Breast epithelium (tissue), 4 donors: ENCODE measurements around the gene TIMM44. TPM values are rescaled to one million over a fixed set of nuclear protein-coding genes. Genes with fewer than 3 reads are reported as not detected.

Source experiments
- DNase-seq, 2 donors: peaks; one replicate each; pipeline ENCODE4 v3.0.0-alpha.2; 2019; ENCODE audit warnings: low spot score in 2 of 2
- H3K27ac ChIP-seq, 2 donors: fragments of 200-600 bp; sonication (generic) in 1 of 2; one replicate each; pipeline ENCODE4 v1.5.1; 2016 to 2019; ENCODE audit warnings: mild to moderate bottlenecking in 1 of 2
- H3K27me3 ChIP-seq, 2 donors: fragments of 200-600 bp; sonication (generic) in 1 of 2; one replicate each; pipeline versions ENCODE4 v1.5.1 to v1.6.0; 2017 to 2019; ENCODE audit warnings: control low read depth in 1 of 2, mild to moderate bottlenecking in 1 of 2
- H3K36me3 ChIP-seq: fragments of 200-600 bp; one replicate; pipeline ENCODE4 v1.5.1; 2019
- H3K4me1 ChIP-seq, 2 donors: fragments of 200-600 bp; sonication (generic); one replicate each; pipeline ENCODE4 v1.5.1; 2016 to 2019; ENCODE audit warnings: control low read depth in 1 of 2
- H3K4me3 ChIP-seq, 3 donors: fragments of 200-600 bp; sonication (generic); 1 replicate in 2 of 3; 2 replicates in 1 of 3; pipeline ENCODE4 v1.5.1; 2016 to 2019; ENCODE audit warnings: mild to moderate bottlenecking in 3 of 3, moderate library complexity in 2 of 3
- H3K9me3 ChIP-seq, 2 donors: fragments of 200-600 bp; sonication (generic) in 1 of 2; one replicate each; pipeline ENCODE4 v1.5.1; 2016 to 2019; ENCODE audit warnings: control low read depth in 1 of 2
- CTCF ChIP-seq, 3 donors: fragments of 450-650 bp; IDR thresholded peaks; one replicate each; pipeline ENCODE4 v1.5.1; 2016 to 2017; ENCODE audit warnings: antibody characterized with exemption in 3 of 3, mild to moderate bottlenecking in 3 of 3, moderate library complexity in 3 of 3
- POLR2A ChIP-seq: fragments of 450-650 bp; IDR thresholded peaks from one replicate; pipeline ENCODE4 v1.6.1; 2016; ENCODE audit warnings: antibody characterized with exemption, mild to moderate bottlenecking, moderate library complexity
- POLR2AphosphoS5 ChIP-seq, 3 donors: sonication (generic); formaldehyde crosslinking; IDR thresholded peaks; one replicate each; pipeline ENCODE4 v1.6.1; 2017; ENCODE audit warnings: antibody characterized with exemption in 3 of 3
- intact Hi-C: fragments of 100-400 bp; cut with DNase I; formaldehyde crosslinking; loops from one replicate; pipeline ENCODE4 v1.15.1; 2023; ENCODE audit warnings: low total_unique reads
- total RNA-seq, 3 donors: library from RNA; depleted of rRNA; stranded (reverse); fragments of >200 nt; gene quantifications; one replicate each; pipeline ENCODE4 v1.1.0, GENCODE V29; 2016

Gene TIMM44
- total RNA-seq, 3 donors from 2014 or later: 29.3 to 59.6 (median 57.8) TPM

DNA sequence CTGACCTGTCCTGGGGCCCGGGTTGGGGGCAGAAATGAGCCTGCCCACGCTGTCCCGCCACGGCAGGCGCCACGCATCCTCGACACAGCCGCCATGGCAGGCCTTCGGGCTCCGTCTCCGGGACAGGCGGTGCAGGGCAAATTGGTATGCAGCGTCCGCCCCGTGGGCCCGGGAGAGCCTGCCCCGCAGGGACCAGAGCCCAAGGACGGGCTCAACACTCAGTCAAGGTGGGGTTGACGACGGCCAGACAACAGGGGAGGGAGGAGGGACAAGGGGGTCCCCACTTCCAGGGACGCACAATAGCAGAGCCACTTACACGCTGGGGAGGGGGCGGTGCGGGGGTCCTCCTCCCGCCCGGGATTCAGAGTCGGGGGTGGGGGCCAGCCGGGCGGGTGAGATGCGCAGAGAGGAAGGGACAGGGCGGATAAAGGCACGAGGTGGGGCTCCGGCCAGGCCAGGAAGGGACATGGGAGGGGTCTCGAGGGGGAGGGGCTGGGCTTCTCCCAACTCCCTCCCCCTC, 18.8 kb downstream of the TIMM44 start:
- Histone ChIP-seq H3K27ac (peak overlapping the region in 1 of 2 donors; percentile 0), H3K27me3 (no peaks in the 10 kb centered on the region), H3K36me3 (no peaks in the 10 kb centered on the region), H3K4me1 (peaks cover 35 to 39% of the 10 kb centered on the region in 2 donors), H3K9me3 (no peaks in the 10 kb centered on the region), H3K4me3 (peak overlapping the region; percentile 41 to 72 (median 60))
- no peak for TF ChIP-seq POLR2AphosphoS5 (IDR thresholded peaks at IDR 0.05)
- no peak for TF ChIP-seq POLR2A
- no peak for TF ChIP-seq CTCF (IDR thresholded peaks at IDR 0.05)
- intact Hi-C loops: no loop called here
- no peak for DNase-seq

GRCh38 chr19:7924241-7924640, 19.2 kb downstream of the TIMM44 start:
- Histone ChIP-seq H3K27me3 (no peaks in the 10 kb centered on the region), H3K4me1 (peaks cover 31 to 39% of the 10 kb centered on the region in 2 donors), H3K36me3 (no peaks in the 10 kb centered on the region), H3K4me3 (no peak overlapping the region), H3K9me3 (no peaks in the 10 kb centered on the region), H3K27ac (peak overlapping the region in 1 of 2 donors; percentile 0)
- intact Hi-C loops: no loop called here
- TF ChIP-seq POLR2AphosphoS5 (IDR thresholded peaks at IDR 0.05) (no peak), CTCF (IDR thresholded peaks at IDR 0.05) (no peak), POLR2A (no peak)
- DNase-seq: no peak

DNA sequence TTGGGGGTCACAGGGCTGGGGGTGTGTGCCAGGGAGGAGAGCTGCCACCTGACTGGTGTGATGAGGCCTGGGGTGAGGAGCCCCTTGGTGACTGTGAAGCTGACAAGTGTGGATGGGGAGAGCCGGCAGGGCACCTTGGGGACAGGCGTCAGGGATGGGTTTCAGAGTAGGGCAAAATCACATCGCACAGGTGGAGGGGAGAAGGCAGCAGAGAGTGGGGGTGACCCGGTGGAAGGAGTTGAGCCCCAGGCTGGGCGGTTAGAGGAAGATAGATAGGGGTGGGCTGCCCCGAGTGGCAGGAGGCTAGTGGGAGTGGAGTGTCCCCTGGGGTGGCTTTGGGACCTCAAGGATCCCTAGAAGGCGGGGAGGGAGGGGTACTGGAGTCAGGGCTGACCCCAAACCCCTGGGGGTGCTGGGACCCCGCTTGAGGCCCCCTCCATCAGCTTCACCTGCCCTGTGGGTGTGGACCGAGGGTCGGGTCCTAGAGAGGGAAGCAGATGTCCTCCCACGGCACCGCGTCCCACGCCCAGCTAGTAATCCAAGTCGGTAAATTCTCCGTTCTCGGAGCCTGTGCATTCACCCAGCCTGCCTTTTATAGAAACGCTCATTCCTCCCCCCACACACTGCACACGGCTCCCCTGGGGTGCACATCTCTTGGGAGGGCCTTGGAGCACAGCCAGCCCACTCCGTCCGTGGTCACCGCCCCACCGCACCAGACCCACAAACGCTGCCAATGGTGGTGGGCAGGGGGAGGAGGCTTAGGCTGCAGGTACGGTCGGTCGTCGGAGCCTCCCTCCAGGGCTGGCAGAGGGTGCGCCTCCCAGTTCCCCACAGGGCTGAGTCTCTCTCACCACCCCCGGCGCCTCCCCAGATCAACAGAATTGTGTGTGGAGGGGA, 19.9 kb downstream of the TIMM44 start:
- intact Hi-C loops: no loop called here
- Histone ChIP-seq H3K9me3 (no peaks in the 10 kb centered on the region), H3K4me1 (peaks cover 29 to 39% of the 10 kb centered on the region in 2 donors), H3K36me3 (no peaks in the 10 kb centered on the region), H3K27ac (peak overlapping the region in 1 of 2 donors; percentile 0), H3K4me3 (no peak overlapping the region), H3K27me3 (peaks cover 3 to 6% of the 10 kb centered on the region in 2 donors)
- no peak for TF ChIP-seq POLR2A
- no peak for TF ChIP-seq POLR2AphosphoS5 (IDR thresholded peaks at IDR 0.05)
- TF ChIP-seq CTCF (IDR thresholded peaks at IDR 0.05): no peak
- no peak for DNase-seq

GRCh38 chr19:7922836-7923195, 20.6 kb downstream of the TIMM44 start:
- TF ChIP-seq POLR2AphosphoS5 (IDR thresholded peaks at IDR 0.05): no peak
- TF ChIP-seq POLR2A: no peak
- no peak for TF ChIP-seq CTCF (IDR thresholded peaks at IDR 0.05)
- intact Hi-C loops: no loop called here
- Histone ChIP-seq H3K4me1 (peaks cover 24 to 37% of the 10 kb centered on the region in 2 donors), H3K4me3 (no peak overlapping the region), H3K36me3 (no peaks in the 10 kb centered on the region), H3K9me3 (no peaks in the 10 kb centered on the region), H3K27ac (peak overlapping the region in 1 of 2 donors; percentile 16), H3K27me3 (peaks cover 3 to 13% of the 10 kb centered on the region in 2 donors)
- no peak for DNase-seq
